PC-3 (cell line): ENCODE results near the gene ROPN1L. TPM values are rescaled to one million over a fixed set of nuclear protein-coding genes. Genes with fewer than 3 reads are reported as not detected.
A peak's percentile ranks its signal among the peaks of the same experiment; 100 is the strongest.

ENCODE experiments used
- ATAC-seq: fragments of 200-7000 bp; cut with Tn5 transposase; 2 replicates; pipeline ENCODE4 v1.9.1; 2020; ENCODE audit warnings: mild to moderate bottlenecking, moderate library complexity
- BruUV-seq: library from RNA; stranded (reverse); fragments of 400-500 nt; replicated peaks from 2 replicates; lab custom pipeline; 2021; lab: Mats Ljungman, UMichigan
- CTCF ChIA-PET: fragments of 300-600 bp; sonication (Branson Sonifier 250); formaldehyde crosslinking; loops from one replicate; lab custom pipeline; 2022; ENCODE audit warnings: antibody characterized with exemption; lab: Charles Lee
- POLR2A ChIA-PET: fragments of 300-600 bp; sonication (Branson Sonifier 250); formaldehyde crosslinking; loops from one replicate; lab custom pipeline; 2022; ENCODE audit warnings: antibody characterized with exemption; ENCODE audit not compliant: unreplicated experiment; lab: Charles Lee
- DNase-seq: peaks from one replicate; pipeline ENCODE4 v3.0.0-alpha.2; 2015
- H2AFZ ChIP-seq: fragments of 300-600 bp; sonication (generic); 2 replicates; pipeline ENCODE4 v1.6.0; 2016; ENCODE audit warnings: antibody characterized with exemption, low read length
- H3F3A ChIP-seq: fragments of 300-600 bp; sonication (generic); one replicate; pipeline ENCODE4 v1.6.0; 2017; ENCODE audit warnings: antibody characterized with exemption, low read length, control low read depth, mild to moderate bottlenecking; ENCODE audit not compliant: unreplicated experiment
- H3K27ac ChIP-seq: fragments of 300-600 bp; sonication (generic); 2 replicates; pipeline ENCODE4 v1.5.1; 2016; ENCODE audit warnings: mild to moderate bottlenecking, low read length
- H3K27me3 ChIP-seq: fragments of 300-600 bp; sonication (generic); 2 replicates; pipeline ENCODE4 v1.6.1; 2016; ENCODE audit warnings: low read length, mixed read lengths
- H3K36me3 ChIP-seq: fragments of 300-600 bp; sonication (generic); 2 replicates; pipeline ENCODE4 v1.6.1; 2016; ENCODE audit warnings: low read depth, mixed run types, low read length, mixed read lengths
- H3K4me1 ChIP-seq: fragments of 300-600 bp; sonication (generic); 2 replicates; pipeline ENCODE4 v1.5.1; 2016; ENCODE audit warnings: low read length; ENCODE audit not compliant: insufficient read depth
- H3K4me2 ChIP-seq: fragments of 300-600 bp; sonication (generic); 2 replicates; pipeline ENCODE4 v1.6.0; 2016; ENCODE audit warnings: low read length
- H3K4me3 ChIP-seq: fragments of 300-600 bp; sonication (generic); 2 replicates; pipeline ENCODE4 v1.5.1; 2016; ENCODE audit warnings: mild to moderate bottlenecking, low read length, mixed read lengths
- H3K79me2 ChIP-seq: fragments of 300-600 bp; sonication (generic); 2 replicates; pipeline ENCODE4 v1.6.1; 2017; ENCODE audit warnings: low read length, mixed read lengths
- H3K9ac ChIP-seq: fragments of 300-600 bp; sonication (generic); 2 replicates; pipeline ENCODE4 v1.6.0; 2016; ENCODE audit warnings: mild to moderate bottlenecking, low read length
- H3K9me2 ChIP-seq: fragments of 300-600 bp; sonication (generic); replicated peaks from 2 replicates; pipeline ENCODE4 v1.6.1; 2016; ENCODE audit warnings: mixed run types, low read length, mixed read lengths
- H3K9me3 ChIP-seq: fragments of 300-600 bp; sonication (generic); 2 replicates; pipeline ENCODE4 v1.6.1; 2016; ENCODE audit warnings: low read length, mixed read lengths
- H4K20me1 ChIP-seq: fragments of 300-600 bp; sonication (generic); 2 replicates; pipeline ENCODE4 v1.6.1; 2016; ENCODE audit warnings: low read length, mixed read lengths
- CTCF ChIP-seq: fragments of 300-600 bp; sonication (generic); conservative IDR thresholded peaks from 2 replicates; pipeline ENCODE4 v1.5.1; 2017; ENCODE audit warnings: antibody characterized with exemption, low read depth, mild to moderate bottlenecking, low read length
- EZH2 ChIP-seq: fragments of 300-600 bp; sonication (generic); IDR thresholded peaks from one replicate; pipeline ENCODE4 v1.6.1; 2017; ENCODE audit warnings: antibody characterized with exemption, mild to moderate bottlenecking, low read length; ENCODE audit not compliant: unreplicated experiment
- EZH2phosphoT487 ChIP-seq: fragments of 300-600 bp; sonication (generic); IDR thresholded peaks from 2 replicates; pipeline ENCODE4 v1.6.1; 2018; ENCODE audit warnings: mild to moderate bottlenecking, antibody characterized with exemption, low read length, borderline replicate concordance
- intact Hi-C: fragments of 100-400 bp; cut with micrococcal nuclease; formaldehyde crosslinking; loops from 2 replicates; pipeline ENCODE4 v1.9.0; 2023
- total RNA-seq: library from RNA; depleted of rRNA; stranded (reverse); fragments of >200 nt; gene quantifications from 2 replicates; pipeline ENCODE4 v1.2.3, GENCODE V29; 2014

The ROPN1L gene
- total RNA-seq, 1 experiment from 2014 or later, result 0.95 TPM

GRCh38 chr5:10452768-10453331, 11.2 kb downstream of the ROPN1L start:
- no TSS peak for BruUV-seq
- Histone ChIP-seq H3K9me3 (no peaks in the 10 kb centered on the region), H3K79me2 (no peaks in the 10 kb centered on the region), H3K36me3 (no peaks in the 10 kb centered on the region), H3K9ac (no peak overlapping the region; the same call in 1 of the 2 replicates), H3K4me2 (peak overlapping the region; percentile 74), H2AFZ (no peak overlapping the region), H3K27me3 (no peaks in the 10 kb centered on the region), H4K20me1 (no peaks in the 10 kb centered on the region), H3K4me1 (peaks cover 49% of the 10 kb centered on the region), H3K9me2 (no peaks in the 10 kb centered on the region), H3K27ac (peak overlapping the region; percentile 35), H3K4me3 (peak overlapping the region; percentile 3; the same call in 1 of the 2 replicates), H3F3A (peaks cover 5% of the 10 kb centered on the region)
- TF ChIP-seq EZH2phosphoT487, result no peak
- peak; percentile 99 for TF ChIP-seq CTCF
- no peak for TF ChIP-seq EZH2
- ATAC-seq (peak; percentile 47), DNase-seq (peak; percentile 98)
- intact Hi-C loops, result loop anchor here (1.0 to 10.0 kb wide), 6 partner anchors 102 to 1032 kb away; no protein-coding TSS in a partner anchor
- ChIA-PET POLR2A (interaction anchor here (0.6 to 1.0 kb wide), 2 partner anchors 103 to 175 kb away, joined by 3 read pairs; no protein-coding TSS in a partner anchor), CTCF (interaction anchor here (0.5 to 3.5 kb wide), 4 partner anchors 10 to 272 kb away, joined by 3 to 38 read pairs (median 4); no protein-coding TSS in a partner anchor)

- H3K27ac ChIP-seq, result peak overlapping the region; percentile 74
- no TSS peak for BruUV-seq
- intact Hi-C loops, result loop anchor here (1.0 to 10.0 kb wide), 5 partner anchors 101 to 1031 kb away; no protein-coding TSS in a partner anchor
Observed at GRCh38 chr5:10453545-10453944, 11.9 kb downstream of the ROPN1L start.

More at GRCh38 chr5:10453545-10453944, 11.9 kb downstream of the ROPN1L start:
- no peaks in the 10 kb centered on the region for H3K9me3 ChIP-seq
- H3K9ac ChIP-seq, result no peak overlapping the region
- H3K36me3 ChIP-seq, result no peaks in the 10 kb centered on the region
- no peaks in the 10 kb centered on the region for H3K27me3 ChIP-seq
- no peaks in the 10 kb centered on the region for H4K20me1 ChIP-seq
- DNase-seq (peak; percentile 98), ATAC-seq (peak; percentile 65)
- no peaks in the 10 kb centered on the region for H3K79me2 ChIP-seq
- peak overlapping the region; percentile 3; the same call in 1 of the 2 replicates for H3K4me3 ChIP-seq
- CTCF ChIA-PET, result interaction anchor here (0.6 to 3.5 kb wide), 3 partner anchors 75 to 242 kb away, joined by 3 to 38 read pairs (median 5); no protein-coding TSS in a partner anchor
- no peak overlapping the region for H2AFZ ChIP-seq
- TF ChIP-seq EZH2phosphoT487, result no peak
- TF ChIP-seq CTCF, result no peak
- TF ChIP-seq EZH2, result no peak
- peaks cover 53% of the 10 kb centered on the region for H3K4me1 ChIP-seq
- no peaks in the 10 kb centered on the region for H3K9me2 ChIP-seq
- POLR2A ChIA-PET, result interaction anchor here (0.5 kb wide), 1 partner anchor 103 kb away, joined by 5 read pairs; no protein-coding TSS in a partner anchor
- H3K4me2 ChIP-seq, result peak overlapping the region; percentile 74
- H3F3A ChIP-seq, result peaks cover 5% of the 10 kb centered on the region
